ENCODE results near the gene SLC13A3.

DNA sequence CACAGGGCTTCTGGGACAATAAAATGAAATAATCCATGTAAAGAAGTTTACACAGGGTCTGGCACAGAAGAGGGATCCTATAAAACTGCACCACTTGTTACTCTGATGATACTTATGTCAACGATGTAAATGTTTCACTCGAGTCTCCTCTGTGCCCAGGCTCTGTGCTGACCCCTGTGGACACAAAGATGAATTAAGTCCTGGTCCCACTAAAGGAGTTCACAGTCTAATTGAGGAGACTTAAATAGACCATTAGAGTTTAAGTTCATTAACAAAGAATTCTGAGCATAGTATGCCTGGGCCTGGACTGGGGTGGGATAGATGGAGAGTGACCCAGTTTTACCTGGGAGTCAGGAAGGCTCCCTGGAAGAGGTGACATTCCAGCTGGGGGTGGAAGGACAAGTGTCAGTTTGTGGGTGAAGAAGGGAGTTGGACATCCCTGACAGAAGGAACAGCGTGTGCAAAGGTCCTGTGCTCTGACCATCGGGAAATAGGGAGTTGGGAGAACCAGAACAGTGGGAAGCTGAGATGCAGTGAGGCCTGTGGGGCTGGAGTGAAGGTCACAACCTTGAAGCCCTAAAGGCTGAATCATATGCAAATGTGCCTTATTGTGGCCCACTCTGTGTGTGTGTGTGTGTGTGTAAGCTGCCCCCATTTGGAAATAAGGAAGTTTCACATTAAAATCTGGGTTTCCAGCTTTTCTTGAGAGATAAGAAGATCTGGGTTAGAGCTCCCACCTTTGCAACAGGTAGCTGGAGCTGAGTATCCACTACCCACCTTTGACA lies 101.9 kb downstream of the SLC13A3 start:
- TF ChIP-seq, protein P1, sequence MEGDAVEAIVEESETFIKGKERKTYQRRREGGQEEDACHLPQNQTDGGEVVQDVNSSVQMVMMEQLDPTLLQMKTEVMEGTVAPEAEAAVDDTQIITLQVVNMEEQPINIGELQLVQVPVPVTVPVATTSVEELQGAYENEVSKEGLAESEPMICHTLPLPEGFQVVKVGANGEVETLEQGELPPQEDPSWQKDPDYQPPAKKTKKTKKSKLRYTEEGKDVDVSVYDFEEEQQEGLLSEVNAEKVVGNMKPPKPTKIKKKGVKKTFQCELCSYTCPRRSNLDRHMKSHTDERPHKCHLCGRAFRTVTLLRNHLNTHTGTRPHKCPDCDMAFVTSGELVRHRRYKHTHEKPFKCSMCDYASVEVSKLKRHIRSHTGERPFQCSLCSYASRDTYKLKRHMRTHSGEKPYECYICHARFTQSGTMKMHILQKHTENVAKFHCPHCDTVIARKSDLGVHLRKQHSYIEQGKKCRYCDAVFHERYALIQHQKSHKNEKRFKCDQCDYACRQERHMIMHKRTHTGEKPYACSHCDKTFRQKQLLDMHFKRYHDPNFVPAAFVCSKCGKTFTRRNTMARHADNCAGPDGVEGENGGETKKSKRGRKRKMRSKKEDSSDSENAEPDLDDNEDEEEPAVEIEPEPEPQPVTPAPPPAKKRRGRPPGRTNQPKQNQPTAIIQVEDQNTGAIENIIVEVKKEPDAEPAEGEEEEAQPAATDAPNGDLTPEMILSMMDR (IDR thresholded peaks at IDR 0.05): no peak
- no peak for TF ChIP-seq POLR2A (IDR thresholded peaks at IDR 0.05)

Measured in gastroesophageal sphincter (tissue), 3 donors.